Measurements from ENCODE around the gene MAST4. TPM values are rescaled to one million over a fixed set of nuclear protein-coding genes. Genes with fewer than 3 reads are reported as not detected.

The MAST4 gene
- polyA plus RNA-seq, 2 of the 4 experiments (the other 2 are of a cell fraction): 1.2 to 5.8 TPM

GRCh38 chr5:67094476-67095300 lies 498.5 kb downstream of the MAST4 start:
- FAIRE-seq: peak; percentile 72
- H3K4me2 ChIP-seq: peak overlapping the region; percentile 56

GRCh38 chr5:67095346-67096171 lies 499.4 kb downstream of the MAST4 start:
- peak overlapping the region; percentile 41 to 60; a peak in 3 of 6 replicates for H3K27ac ChIP-seq
- TF ChIP-seq HEYL (CRISPR knock-in tag; IDR thresholded peaks at IDR 0.05) (no peak), BCL3 (IDR thresholded peaks at IDR 0.05) (no peak), HMGXB4 (CRISPR knock-in tag; IDR thresholded peaks at IDR 0.05; ENCODE audit: borderline replicate concordance) (no peak), HOXB5 (CRISPR knock-in tag; IDR thresholded peaks at IDR 0.05) (no peak), MAX (IDR thresholded peaks at IDR 0.05) (no peak), EP300 (IDR thresholded peaks at IDR 0.05) (no peak), ZSCAN20 (CRISPR knock-in tag; IDR thresholded peaks at IDR 0.05) (no peak), KDM5A (IDR thresholded peaks at IDR 0.05) (no peak), BHLHE40 (IDR thresholded peaks at IDR 0.05; ENCODE audit: low read depth, low read length) (no peak), PHF8 (IDR thresholded peaks at IDR 0.05; ENCODE audit: borderline replicate concordance, low read depth) (no peak), JUN (IDR thresholded peaks at IDR 0.05) (no peak), FOSL2 (IDR thresholded peaks at IDR 0.05) (no peak), FOSL2 (CRISPR knock-in tag; IDR thresholded peaks at IDR 0.05) (no peak), HOXB13 (CRISPR knock-in tag; IDR thresholded peaks at IDR 0.05; ENCODE audit: low read depth) (no peak), TFCP2L1 (CRISPR knock-in tag; IDR thresholded peaks at IDR 0.05) (no peak), GATA3 (IDR thresholded peaks at IDR 0.05; ENCODE audit: borderline replicate concordance) (no peak), NPAS2 (CRISPR knock-in tag; IDR thresholded peaks at IDR 0.05; ENCODE audit: borderline replicate concordance) (no peak)
- no peak for FAIRE-seq
- ATAC-seq: peak; percentile 66 to 74; a peak in 5 of 6 replicates
- ChIA-PET CTCF (no interaction called here), POLR2A (no interaction called here)
- peak in 1 of 2 experiments; percentile 50 for DNase-seq (ENCODE audit: low read depth in 1 of 2, low spot score in 1 of 2)
- 31% methylated on average over 8 of the region's 8 CpGs for WGBS (ENCODE audit: missing lambda C conversion rate)
- no peak overlapping the region for H3K4me3 ChIP-seq
- peaks cover 19% of the 10 kb centered on the region for H3K4me1 ChIP-seq
- H3K4me2 ChIP-seq: peak overlapping the region; percentile 56
- H3K9me3 ChIP-seq: no peaks in the 10 kb centered on the region

More at GRCh38 chr5:67094476-67095300, 498.5 kb downstream of the MAST4 start:
- peak overlapping the region; percentile 41 to 60; a peak in 4 of 6 replicates for H3K27ac ChIP-seq
- DNase-seq (ENCODE audit: low read depth in 1 of 2, low spot score in 1 of 2) (no peak), ATAC-seq (peak; percentile 34 to 45; a peak in 3 of 6 replicates)
- CTCF ChIA-PET: no interaction called here
- peaks cover 21% of the 10 kb centered on the region for H3K4me1 ChIP-seq
- POLR2A ChIA-PET: no interaction called here
- no peak overlapping the region for H3K4me3 ChIP-seq
- TF ChIP-seq JUN (IDR thresholded peaks at IDR 0.05) (no peak), NR3C1 (IDR thresholded peaks at IDR 0.05) (no peak), ZSCAN20 (CRISPR knock-in tag; IDR thresholded peaks at IDR 0.05) (no peak), E2F6 (IDR thresholded peaks at IDR 0.05; ENCODE audit: borderline replicate concordance, low read depth) (no peak), MAFK (IDR thresholded peaks at IDR 0.05; ENCODE audit: partially characterized antibody) (peak; percentile 48), ZC3H11A (IDR thresholded peaks at IDR 0.05) (no peak)
- 90% methylated on average over 3 of the region's 4 CpGs for WGBS (ENCODE audit: missing lambda C conversion rate)
- H3K9me3 ChIP-seq: no peaks in the 10 kb centered on the region

Data from A549 (cell line).